NB4 (cell line): ENCODE results near the gene COPZ1.

ENCODE experiments used
- DNase-seq: peaks from one replicate; pipeline ENCODE4 v3.0.0; 2010; ENCODE audit warnings: low read depth
- H3K4me3 ChIP-seq: one replicate; pipeline ENCODE4 v1.5.1; 2011; ENCODE audit warnings: mild to moderate bottlenecking, low read depth, low read length, moderate library complexity
- CTCF ChIP-seq: IDR thresholded peaks from one replicate; pipeline ENCODE4 v1.5.1; 2012; ENCODE audit warnings: low read depth, low read length
- MAX ChIP-seq: IDR thresholded peaks from 2 replicates; pipeline ENCODE4 v1.6.1; 2011; ENCODE audit warnings: low read depth, low read length
- MYC ChIP-seq: IDR thresholded peaks from 2 replicates; pipeline ENCODE4 v1.6.1; 2011; ENCODE audit warnings: low read depth, low read length
- POLR2A ChIP-seq: IDR thresholded peaks from 2 replicates; pipeline ENCODE4 v1.6.1; 2011; ENCODE audit warnings: mild to moderate bottlenecking; ENCODE audit not compliant: insufficient read length; ENCODE audit errors: extremely low read depth

Gene COPZ1

GRCh38 chr12:54324617-54325441, at the start of gene COPZ1:
TSS of gene COPZ1 (plus strand) at chr12:54325131. CDS start at chr12:54325164, 33 bp downstream.
- TF ChIP-seq MYC (0 out of 2 replicates have a peak, but pooled peaks have one; percentile 29), POLR2A (peak; percentile 49), MAX (peak; percentile 94), CTCF (peak; percentile 74)
- DNase-seq, result peak; percentile 100
- H3K4me3 ChIP-seq, result peak within 1 kb of the TSS; percentile 96

- TF ChIP-seq MAX (no peak), POLR2A (no peak), MYC (no peak), CTCF (no peak)
- no peak for DNase-seq
- H3K4me3 ChIP-seq, result peak overlapping the region; percentile 4
Observed at GRCh38 chr12:54276368-54276767, 48.6 kb upstream of the COPZ1 start.

- peak overlapping the region; percentile 91 for H3K4me3 ChIP-seq
- DNase-seq, result peak; percentile 71
- no peak for TF ChIP-seq MYC
- TF ChIP-seq CTCF, result no peak
- TF ChIP-seq MAX, result no peak
- TF ChIP-seq POLR2A, result no peak
Observed at GRCh38 chr12:54277823-54278276, 47.1 kb upstream of the COPZ1 start.

GRCh38 chr12:54279227-54279631, 45.7 kb upstream of the COPZ1 start:
- no peak for DNase-seq
- TF ChIP-seq CTCF (no peak), MAX (no peak), POLR2A (no peak)
- peak overlapping the region; percentile 91 for H3K4me3 ChIP-seq

- TF ChIP-seq CTCF, result no peak
- peak; percentile 98 for TF ChIP-seq MAX
- peak; percentile 73 for TF ChIP-seq POLR2A
- peak; percentile 96 for TF ChIP-seq MYC
- H3K4me3 ChIP-seq, result peak within 1 kb of the TSS; percentile 91
- DNase-seq, result peak; percentile 99
Observed at GRCh38 chr12:54279632-54280467, 45.1 kb upstream of the COPZ1 start, which contains the start of gene CBX5. TSS of gene CBX5 (minus strand) at chr12:54280122. CDS start at chr12:54257650, 22,472 bp downstream.
